IgD-negative memory B cell (primary cell): ENCODE measurements around the gene TRABD. TPM values are rescaled to one million over a fixed set of nuclear protein-coding genes. Genes with fewer than 3 reads are reported as not detected.
"Not testable (repeated sequence)": the region's sequence is repeated elsewhere in the genome, so short reads cannot be mapped to it uniquely, and the experiment has no call there.

ENCODE experiments used
- H3K27ac Mint-ChIP-seq, 3 donors: one replicate each; pipeline ENCODE4 v1.8.0; 2020 to 2022; ENCODE audit warnings: mild to moderate bottlenecking in 3 of 3, mixed read lengths in 3 of 3, moderate library complexity in 1 of 3
- H3K27me3 Mint-ChIP-seq: one replicate; pipeline ENCODE4 v1.8.0; 2021; ENCODE audit warnings: mixed read lengths
- H3K36me3 Mint-ChIP-seq: one replicate; pipeline ENCODE4 v1.8.0; 2020; ENCODE audit warnings: mild to moderate bottlenecking, mixed read lengths
- H3K4me1 Mint-ChIP-seq, 3 donors: one replicate each; pipeline ENCODE4 v1.8.0; 2020 to 2022; ENCODE audit warnings: mixed read lengths in 3 of 3, mild to moderate bottlenecking in 1 of 3
- H3K4me3 Mint-ChIP-seq, 4 donors: one replicate each; pipeline ENCODE4 v1.8.0; 2020 to 2022; ENCODE audit warnings: mild to moderate bottlenecking in 4 of 4, mixed read lengths in 4 of 4, moderate library complexity in 3 of 4
- H3K9me3 Mint-ChIP-seq, 3 donors: one replicate each; pipeline ENCODE4 v1.8.0; 2020 to 2021; ENCODE audit warnings: mixed read lengths in 3 of 3, mild to moderate bottlenecking in 1 of 3
- polyA plus RNA-seq: library from polyadenylated mRNA; unstranded; fragments of 300-500 nt; fragmentation: Illumina TruSeq; gene quantifications from one replicate; pipeline ENCODE4 v1.2.3, GENCODE V29; 2021

Gene TRABD
- polyA plus RNA-seq, 1 donor from 2014 or later, result 28.0 TPM

DNA sequence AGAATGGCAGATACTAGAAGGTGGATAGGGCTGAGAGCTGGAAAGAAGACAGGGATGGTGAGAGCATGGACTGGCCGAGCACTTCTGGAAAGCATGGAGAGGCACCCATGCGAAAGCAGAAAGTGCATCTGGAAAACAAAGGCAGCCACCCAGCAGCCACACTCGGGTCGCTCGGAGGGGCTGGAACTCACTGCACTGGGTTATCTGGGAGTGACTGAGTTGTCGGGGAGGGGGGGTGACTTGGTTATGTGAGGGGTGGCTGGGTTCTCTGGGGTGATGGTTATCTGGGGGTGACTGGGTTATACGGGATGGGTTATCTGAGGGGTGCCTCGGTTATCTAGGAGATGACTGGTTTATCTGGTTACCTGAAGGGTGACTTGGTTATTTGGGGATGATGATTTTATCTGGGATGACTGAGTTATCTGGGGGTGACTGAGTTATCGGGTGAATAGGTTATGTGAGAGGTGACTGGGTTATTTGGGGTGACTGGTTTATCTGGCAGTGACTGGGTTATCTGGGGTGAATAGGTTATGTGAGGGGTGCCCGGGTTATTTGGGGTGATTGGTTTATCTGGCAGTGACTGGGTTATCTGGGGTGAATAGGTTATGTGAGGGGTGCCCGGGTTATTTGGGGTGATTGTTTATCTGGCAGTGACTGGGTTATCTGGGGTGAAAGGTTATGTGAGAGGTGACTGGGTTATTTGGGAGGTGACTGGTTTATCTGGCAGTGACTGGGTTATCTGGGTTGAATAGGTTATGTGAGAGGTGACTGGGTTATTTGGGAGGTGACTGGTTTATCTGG lies 17.8 kb upstream of the TRABD start:
- Mint-ChIP-seq H3K27ac (peak overlapping the region in 1 of 3 donors; percentile 1), H3K4me1 (peaks cover 0 to 5% (median 2%) of the 10 kb centered on the region in 3 donors), H3K36me3 (no peaks in the 10 kb centered on the region), H3K27me3 (peaks cover 29% of the 10 kb centered on the region), H3K9me3 (no peaks in the 10 kb centered on the region), H3K4me3 (no peak overlapping the region)

DNA sequence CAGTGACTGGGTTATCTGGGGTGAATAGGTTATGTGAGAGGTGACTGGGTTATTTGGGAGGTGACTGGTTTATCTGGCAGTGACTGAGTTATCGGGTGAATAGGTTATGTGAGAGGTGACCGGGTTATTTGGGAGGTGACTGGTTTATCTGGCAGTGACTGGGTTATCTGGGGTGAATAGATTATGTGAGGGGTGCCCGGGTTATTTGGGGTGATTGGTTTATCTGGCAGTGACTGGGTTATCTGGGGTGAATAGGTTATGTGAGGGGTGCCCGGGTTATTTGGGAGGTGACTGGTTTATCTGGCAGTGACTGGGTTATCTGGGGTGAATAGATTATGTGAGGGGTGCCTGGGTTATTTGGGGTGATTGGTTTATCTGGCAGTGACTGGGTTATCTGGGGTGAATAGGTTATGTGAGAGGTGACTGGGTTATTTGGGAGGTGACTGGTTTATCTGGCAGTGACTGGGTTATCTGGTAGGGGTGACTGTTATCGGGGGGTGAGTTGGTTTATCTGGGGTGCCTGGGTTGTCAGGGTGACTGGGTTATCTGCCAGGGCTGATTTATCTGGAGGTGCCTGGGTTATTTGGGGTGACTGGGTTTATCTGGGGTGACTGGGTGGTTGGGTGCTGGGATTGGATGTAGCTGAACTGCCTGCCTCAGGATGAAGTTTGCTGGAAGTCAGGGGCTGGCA lies 17.1 kb upstream of the TRABD start:
- H3K27me3 Mint-ChIP-seq, result peaks cover 27% of the 10 kb centered on the region
- H3K4me1 Mint-ChIP-seq, result peaks cover 6 to 11% (median 7%) of the 10 kb centered on the region in 3 donors
- not testable (repeated sequence) for H3K36me3 Mint-ChIP-seq, H3K9me3 Mint-ChIP-seq
- peak overlapping the region in 2 of 3 donors; percentile 45 to 62 for H3K27ac Mint-ChIP-seq
- peak overlapping the region in 2 of 4 donors; percentile 60 to 71 for H3K4me3 Mint-ChIP-seq

DNA sequence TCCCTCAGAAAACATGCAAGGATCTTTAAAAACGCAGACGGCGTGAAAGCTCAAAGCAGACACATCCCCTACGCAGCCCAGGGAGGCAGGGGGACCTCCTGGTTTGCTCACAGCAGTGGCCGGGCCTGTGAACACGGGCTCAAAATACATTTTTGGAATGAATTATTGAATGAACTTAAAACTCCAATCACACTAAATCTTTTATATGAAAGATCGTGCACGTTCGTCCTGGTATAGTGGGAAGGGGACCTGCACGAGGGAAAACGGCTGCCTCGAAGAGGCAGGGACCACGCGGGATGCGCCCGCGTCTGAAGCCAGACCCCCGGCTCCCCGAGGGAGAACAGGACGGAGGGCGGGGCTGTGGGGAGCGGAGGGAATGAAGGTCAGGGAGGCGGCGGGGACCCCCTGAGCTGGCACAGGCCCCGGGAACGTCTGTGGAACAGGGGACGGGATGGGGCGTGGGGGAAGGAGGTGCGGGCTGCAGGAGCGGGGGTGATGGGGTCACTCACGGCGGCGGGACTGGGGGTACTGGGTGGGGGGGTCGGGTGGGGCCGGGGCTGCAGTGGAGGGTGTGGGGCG lies 16.4 kb upstream of the TRABD start:
- Mint-ChIP-seq H3K4me1 (peaks cover 6 to 13% (median 7%) of the 10 kb centered on the region in 3 donors), H3K36me3 (no peaks in the 10 kb centered on the region), H3K27ac (peak overlapping the region in 2 of 3 donors; percentile 45 to 62), H3K27me3 (peaks cover 23% of the 10 kb centered on the region), H3K9me3 (no peaks in the 10 kb centered on the region), H3K4me3 (peak overlapping the region in 3 of 4 donors; percentile 28 to 71 (median 63))

DNA sequence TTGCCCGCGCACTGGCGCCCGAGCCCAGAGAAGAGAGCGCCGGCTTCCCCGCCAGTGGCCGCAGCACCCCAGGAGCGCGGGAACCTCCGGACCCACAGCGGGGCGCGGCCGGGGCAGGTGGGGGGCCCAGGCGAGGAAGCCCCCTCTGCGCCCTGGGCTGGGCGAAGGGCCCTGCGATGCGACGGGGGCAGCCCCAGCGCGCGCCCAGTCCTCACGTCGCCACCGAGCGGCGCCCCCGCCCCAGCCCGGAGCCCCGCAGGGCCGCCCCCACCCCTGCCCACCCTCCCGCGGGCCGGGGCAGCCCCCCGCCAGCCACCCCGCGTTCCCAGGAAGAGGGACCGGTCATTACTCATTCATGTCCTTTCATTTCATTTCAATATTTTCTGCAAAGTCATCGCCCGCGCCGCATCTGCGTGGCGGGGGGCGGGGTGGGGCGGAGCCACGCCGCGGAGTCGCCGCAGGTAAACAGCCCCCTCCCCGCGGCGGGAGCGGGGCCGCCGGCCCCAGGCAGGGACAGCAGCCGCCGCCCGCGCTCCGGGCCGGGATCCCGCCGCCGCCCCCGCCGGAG lies 15.9 kb upstream of the TRABD start:
- H3K4me3 Mint-ChIP-seq, result peak overlapping the region in 1 of 4 donors; percentile 8

DNA sequence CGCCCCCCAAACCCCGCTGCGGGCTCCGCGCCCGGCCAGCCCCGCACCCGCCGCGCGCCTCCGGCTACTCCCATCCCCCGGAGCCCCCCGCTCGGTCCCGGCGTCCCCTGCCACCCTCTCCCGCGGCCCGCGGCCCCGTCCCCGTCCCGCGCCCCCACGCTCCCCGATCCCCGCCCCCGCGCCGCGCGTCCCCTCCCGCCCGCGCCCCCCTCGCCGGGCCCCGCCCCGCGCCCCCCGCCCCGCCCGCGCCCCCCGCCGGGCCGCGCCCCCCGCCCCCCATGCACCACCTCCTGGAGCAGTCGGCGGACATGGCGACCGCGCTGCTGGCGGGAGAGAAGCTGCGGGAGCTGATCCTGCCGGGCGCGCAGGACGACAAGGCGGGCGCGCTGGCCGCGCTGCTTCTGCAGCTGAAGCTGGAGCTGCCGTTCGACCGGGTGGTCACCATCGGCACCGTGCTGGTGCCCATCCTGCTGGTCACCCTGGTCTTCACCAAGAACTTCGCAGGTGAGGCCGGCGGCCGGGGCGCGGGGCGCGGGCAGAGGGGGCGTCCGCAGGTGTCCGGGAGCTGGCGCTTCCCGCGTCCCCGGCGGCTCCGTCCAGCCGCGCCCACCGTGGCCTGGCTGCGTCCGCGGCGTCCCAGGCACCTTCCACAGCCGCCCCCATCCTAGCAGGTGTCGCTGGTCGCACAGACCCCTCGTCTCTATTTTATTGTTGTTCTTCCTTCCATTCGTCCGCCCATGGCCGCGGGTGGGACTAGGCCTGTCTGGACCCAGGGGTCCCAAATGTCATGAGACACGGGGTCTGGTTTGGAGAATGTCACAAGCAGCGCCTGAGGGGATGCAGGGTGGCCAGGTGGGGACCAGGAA lies 15.0 kb upstream of the TRABD start, which contains the start of gene PANX2:
TSS of gene PANX2 (plus strand) at position 279 of the 866 bp plus-strand sequence. CDS start at position 279, 0 bp downstream.
- peaks cover 17% of the 10 kb centered on the region for H3K27me3 Mint-ChIP-seq
- no peaks in the 10 kb centered on the region for H3K9me3 Mint-ChIP-seq
- H3K4me3 Mint-ChIP-seq, result peak within 1 kb of the TSS in 2 of 4 donors; percentile 39 to 59
- H3K4me1 Mint-ChIP-seq, result peaks cover 6 to 13% (median 7%) of the 10 kb centered on the region in 3 donors
- H3K36me3 Mint-ChIP-seq, result no peaks in the 10 kb centered on the region
- no peak within 1 kb of the TSS for H3K27ac Mint-ChIP-seq

More for the DNA sequence above, 15.9 kb upstream of the TRABD start:
- Mint-ChIP-seq H3K4me1 (peaks cover 6 to 13% (median 7%) of the 10 kb centered on the region in 3 donors), H3K36me3 (no peaks in the 10 kb centered on the region), H3K27ac (no peak overlapping the region), H3K27me3 (peaks cover 20% of the 10 kb centered on the region), H3K9me3 (no peaks in the 10 kb centered on the region)

DNA sequence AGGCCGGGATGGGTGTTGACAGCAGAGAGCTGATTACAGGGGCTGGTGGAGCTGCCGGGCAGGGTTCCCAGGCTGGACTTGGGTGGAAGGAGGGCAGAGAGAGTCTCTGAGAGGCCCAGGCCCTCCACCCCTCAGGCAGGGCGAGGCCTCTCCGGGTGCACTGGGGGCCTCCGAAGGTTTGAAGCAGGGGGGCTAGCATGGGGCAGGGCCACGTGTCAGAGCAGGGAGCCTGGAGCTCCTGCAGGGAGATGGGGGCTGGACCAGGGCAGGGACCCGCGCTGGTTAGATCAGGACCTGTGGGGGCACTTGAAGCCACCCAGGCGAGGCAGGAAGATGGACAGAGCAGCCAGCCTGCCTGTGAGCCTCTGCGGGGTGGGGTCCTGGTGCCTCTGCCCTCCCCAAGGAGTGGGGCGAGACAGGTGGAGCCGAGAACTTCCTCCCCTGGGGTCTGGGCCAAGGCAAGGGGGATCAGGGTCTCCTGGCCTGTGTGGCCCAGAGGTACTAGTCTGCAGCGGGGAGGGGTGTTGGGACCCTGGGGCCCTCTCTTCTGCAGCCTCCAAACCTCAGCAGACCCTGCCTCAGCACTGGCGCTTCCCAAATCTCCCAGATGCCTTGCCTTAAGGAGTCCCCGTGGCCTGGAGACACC lies 14.3 kb upstream of the TRABD start:
- Mint-ChIP-seq H3K27me3 (peaks cover 17% of the 10 kb centered on the region), H3K4me1 (peaks cover 6 to 14% (median 12%) of the 10 kb centered on the region in 3 donors), H3K9me3 (no peaks in the 10 kb centered on the region), H3K36me3 (no peaks in the 10 kb centered on the region), H3K4me3 (peak overlapping the region in 3 of 4 donors; percentile 39 to 63 (median 59)), H3K27ac (no peak overlapping the region)

DNA sequence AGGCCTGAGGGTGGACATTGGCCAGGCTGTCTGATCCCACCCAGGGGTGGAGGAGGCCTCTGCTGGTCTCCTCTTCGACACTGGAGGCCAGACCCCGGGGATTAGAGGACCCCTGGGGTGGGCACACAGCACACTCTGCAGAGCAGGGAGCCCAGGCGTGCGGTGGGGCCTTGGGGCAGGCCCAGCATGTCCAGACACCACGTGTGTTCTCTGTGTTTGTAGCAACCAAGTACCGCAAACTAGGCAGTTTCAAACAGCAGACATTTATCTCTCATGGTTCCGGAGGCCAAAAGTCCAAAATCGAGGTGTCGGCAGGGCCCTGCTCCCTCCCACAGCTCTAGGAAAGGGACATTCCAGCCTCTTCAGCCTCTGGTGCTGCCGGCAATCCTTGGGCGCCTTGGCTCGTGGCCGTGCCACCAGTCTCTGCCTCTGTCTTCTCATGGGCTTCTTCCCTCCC lies 13.7 kb upstream of the TRABD start:
- H3K27me3 Mint-ChIP-seq, result peaks cover 17% of the 10 kb centered on the region
- H3K9me3 Mint-ChIP-seq, result no peaks in the 10 kb centered on the region
- peak overlapping the region in 2 of 4 donors; percentile 25 to 63 for H3K4me3 Mint-ChIP-seq
- no peak overlapping the region for H3K27ac Mint-ChIP-seq
- peaks cover 6 to 16% (median 12%) of the 10 kb centered on the region in 3 donors for H3K4me1 Mint-ChIP-seq
- no peaks in the 10 kb centered on the region for H3K36me3 Mint-ChIP-seq

DNA sequence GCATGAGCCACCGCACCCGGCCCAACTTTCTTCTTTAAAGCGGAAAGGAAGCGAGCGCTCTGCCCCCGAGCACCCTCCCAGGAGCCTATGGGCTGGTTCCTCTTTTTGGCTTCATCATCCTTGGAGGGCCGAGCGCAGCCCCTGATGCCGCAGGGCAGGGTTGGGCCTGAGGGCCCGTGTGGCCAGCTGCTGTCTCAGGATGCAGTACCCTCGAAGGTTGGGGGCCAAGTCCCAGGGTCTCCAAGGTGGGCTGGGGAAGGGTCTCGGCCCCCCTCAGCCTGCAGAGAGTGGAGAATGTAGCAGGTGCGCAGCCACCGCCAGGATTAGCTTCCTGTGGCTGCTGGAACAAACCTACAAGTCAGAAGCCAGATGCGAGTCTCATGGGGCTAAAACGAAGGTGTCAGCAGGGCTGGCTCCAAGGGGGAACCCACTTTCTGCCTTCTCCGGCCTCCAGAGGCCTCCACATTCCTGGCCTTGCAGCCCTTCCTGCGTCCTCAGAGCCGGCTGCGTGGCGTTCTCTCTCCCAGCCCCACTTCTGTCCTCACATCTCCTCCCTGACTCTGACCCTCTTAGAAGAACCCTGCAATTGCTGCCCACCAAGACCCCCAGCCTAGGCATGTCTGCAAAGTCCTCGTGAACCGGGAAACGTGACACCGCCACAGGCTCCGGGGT lies 12.3 kb upstream of the TRABD start:
- peaks cover 13% of the 10 kb centered on the region for H3K27me3 Mint-ChIP-seq
- H3K4me3 Mint-ChIP-seq, result peak overlapping the region in 3 of 4 donors; percentile 66 to 81 (median 76)
- peaks cover 1% of the 10 kb centered on the region for H3K36me3 Mint-ChIP-seq
- H3K9me3 Mint-ChIP-seq, result no peaks in the 10 kb centered on the region
- H3K4me1 Mint-ChIP-seq, result peaks cover 6 to 20% (median 13%) of the 10 kb centered on the region in 3 donors
- H3K27ac Mint-ChIP-seq, result peak overlapping the region; percentile 59 to 85 (median 80)

DNA sequence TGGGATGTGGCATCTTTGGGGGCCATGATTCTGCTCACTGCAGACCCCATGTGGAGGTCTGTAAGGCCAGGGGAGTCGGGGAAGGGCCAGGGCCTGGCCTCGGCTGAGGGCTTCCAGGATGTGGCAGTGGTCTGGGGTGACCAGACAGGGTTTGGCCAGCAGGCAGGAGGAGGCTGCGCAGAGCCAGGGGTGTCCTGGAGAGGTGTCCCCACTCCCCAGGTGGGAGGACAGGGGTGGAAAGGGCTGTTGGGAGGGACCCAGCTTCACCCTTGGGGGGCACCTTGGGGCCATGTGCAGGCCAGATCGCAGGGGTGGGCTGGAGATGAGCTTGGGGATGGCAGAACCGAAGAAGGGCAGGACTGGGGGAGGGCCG lies 11.7 kb upstream of the TRABD start:
- Mint-ChIP-seq H3K36me3 (peaks cover 1% of the 10 kb centered on the region), H3K4me3 (peak overlapping the region in 1 of 4 donors; percentile 66), H3K4me1 (peaks cover 6 to 17% (median 13%) of the 10 kb centered on the region in 3 donors), H3K27ac (no peak overlapping the region), H3K27me3 (peaks cover 11% of the 10 kb centered on the region), H3K9me3 (no peaks in the 10 kb centered on the region)

DNA sequence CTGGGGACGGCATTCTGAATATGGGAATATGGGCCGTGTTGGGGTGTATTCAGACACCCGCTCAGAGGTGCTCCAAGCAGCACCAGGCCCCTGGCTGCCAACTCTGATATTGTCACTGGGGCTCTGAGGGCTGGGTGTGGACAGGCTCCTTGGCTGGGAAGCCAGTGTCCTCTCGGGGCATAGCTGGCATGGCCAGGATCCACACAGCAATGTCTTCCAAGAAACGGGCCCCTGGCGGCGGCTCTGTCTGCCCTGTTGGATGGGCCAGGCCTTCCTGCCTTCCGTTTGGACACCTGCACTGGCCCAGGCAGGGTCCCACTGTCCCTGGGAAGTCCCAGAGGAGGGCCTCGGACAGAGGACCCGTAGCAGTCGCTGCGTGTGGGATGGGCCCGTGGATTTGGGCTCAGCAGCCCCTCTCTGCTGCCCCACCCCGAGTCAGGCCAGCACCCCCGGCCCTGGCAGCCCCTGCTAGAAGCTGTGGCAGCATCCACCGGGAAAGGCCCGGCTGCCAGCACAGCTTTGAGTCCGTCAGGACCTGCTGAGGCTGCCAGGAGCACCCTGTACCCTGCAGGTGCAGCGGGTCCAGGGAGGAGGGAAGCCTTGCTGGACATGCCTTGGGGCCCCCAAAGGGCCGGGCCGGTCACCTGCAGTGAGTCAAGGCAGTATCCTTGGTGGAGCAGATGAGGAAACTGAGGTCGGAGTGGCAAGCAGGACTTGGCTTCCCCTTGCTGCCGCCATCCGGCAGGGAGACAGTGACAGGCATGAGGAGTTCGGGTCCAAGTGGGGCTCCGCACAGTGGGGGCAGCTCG lies 11.1 kb upstream of the TRABD start:
- H3K27ac Mint-ChIP-seq, result peak overlapping the region in 1 of 3 donors; percentile 75
- no peaks in the 10 kb centered on the region for H3K9me3 Mint-ChIP-seq
- no peak overlapping the region for H3K4me3 Mint-ChIP-seq
- peaks cover 10% of the 10 kb centered on the region for H3K27me3 Mint-ChIP-seq
- peaks cover 6 to 15% (median 14%) of the 10 kb centered on the region in 3 donors for H3K4me1 Mint-ChIP-seq
- peaks cover 1% of the 10 kb centered on the region for H3K36me3 Mint-ChIP-seq

DNA sequence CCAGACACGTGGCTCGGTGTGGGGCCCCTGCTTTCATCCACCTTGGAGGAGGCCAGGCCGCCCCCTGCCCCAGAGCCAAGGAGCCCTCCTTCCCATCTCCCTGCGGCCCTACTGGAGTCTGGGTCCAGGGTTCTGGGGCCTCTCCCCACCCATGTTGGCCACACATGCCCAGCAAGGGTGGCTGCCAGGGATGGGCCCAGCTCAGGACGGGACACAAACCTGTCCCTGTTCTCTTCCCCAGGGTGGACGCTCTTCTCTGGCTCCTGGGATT lies 10.6 kb upstream of the TRABD start:
- peaks cover 12% of the 10 kb centered on the region for H3K27me3 Mint-ChIP-seq
- peaks cover 1% of the 10 kb centered on the region for H3K36me3 Mint-ChIP-seq
- peaks cover 6 to 18% (median 17%) of the 10 kb centered on the region in 3 donors for H3K4me1 Mint-ChIP-seq
- H3K27ac Mint-ChIP-seq, result peak overlapping the region in 2 of 3 donors; percentile 51 to 75
- no peak overlapping the region for H3K4me3 Mint-ChIP-seq
- no peaks in the 10 kb centered on the region for H3K9me3 Mint-ChIP-seq

DNA sequence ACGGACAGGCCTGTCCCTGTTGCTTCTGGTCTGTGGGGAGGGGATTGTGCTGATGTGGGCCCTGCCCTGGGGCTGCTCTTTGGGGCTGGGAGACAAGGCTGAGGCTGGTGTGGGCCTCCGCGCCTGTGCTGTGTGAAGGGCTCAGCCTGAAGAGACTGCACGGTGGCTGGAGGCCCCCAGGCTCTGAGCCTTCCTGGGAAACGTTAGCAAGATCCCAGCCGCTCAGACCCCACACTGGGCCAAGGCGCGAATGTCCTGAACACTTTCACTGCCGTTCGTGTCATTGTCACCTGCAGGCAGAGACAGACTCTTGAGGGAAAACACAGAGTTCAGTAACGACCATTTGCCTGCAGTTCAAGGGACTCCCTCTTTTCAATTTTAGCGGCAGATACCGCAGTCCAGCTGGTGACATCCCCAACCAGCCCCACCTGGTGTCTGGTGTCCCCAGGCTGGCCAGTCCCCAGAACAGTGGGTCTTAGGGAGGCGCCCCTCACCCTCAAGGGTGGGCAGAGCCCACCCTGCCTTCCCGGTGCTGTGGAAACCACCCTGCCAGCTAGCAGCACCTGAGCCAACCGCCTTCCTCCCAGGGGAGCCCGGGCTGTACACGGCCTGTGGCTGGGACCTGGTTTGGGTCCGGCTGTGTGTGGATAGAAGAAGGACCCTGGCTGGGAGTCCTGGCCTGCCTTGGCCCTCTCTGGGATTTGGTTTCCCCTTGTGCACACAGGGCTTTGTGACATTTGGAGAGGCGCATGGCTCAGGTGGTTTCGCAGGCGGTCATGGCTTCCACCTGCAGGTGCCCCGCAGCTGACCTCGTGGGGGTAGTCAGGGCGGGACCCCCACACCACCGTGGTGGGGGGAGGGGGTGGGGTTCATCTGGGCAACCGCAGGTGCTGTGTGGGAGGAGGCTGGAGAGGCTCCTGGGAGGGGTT lies 9.5 kb upstream of the TRABD start:
- Mint-ChIP-seq H3K36me3 (peaks cover 1% of the 10 kb centered on the region), H3K9me3 (no peaks in the 10 kb centered on the region), H3K4me3 (peak overlapping the region in 2 of 4 donors; percentile 52 to 63), H3K27ac (peak overlapping the region; percentile 51 to 57 (median 53)), H3K27me3 (peaks cover 9% of the 10 kb centered on the region), H3K4me1 (peaks cover 6 to 20% (median 18%) of the 10 kb centered on the region in 3 donors)
